SK-N-MC (cell line): Measurements from ENCODE around the gene PTPRO.

Experiments
- EZH2 ChIP-seq: fragments of 200-600 bp; sonication (generic); IDR thresholded peaks from one replicate; pipeline ENCODE4 v1.6.1; 2017; ENCODE audit warnings: antibody characterized with exemption
- FOXP2 ChIP-seq: optimal IDR thresholded peaks from 2 replicates; pipeline ENCODE3; 2011; ENCODE audit warnings: mild to moderate bottlenecking, moderate library complexity; ENCODE audit not compliant: insufficient read depth; ENCODE audit errors: extremely low read length, control extremely low read depth
- POLR2AphosphoS5 ChIP-seq: IDR thresholded peaks from 2 replicates; pipeline ENCODE4 v1.6.1; 2012; ENCODE audit warnings: mild to moderate bottlenecking, low read depth, low read length, borderline replicate concordance

- no peak for TF ChIP-seq POLR2AphosphoS5
- no peak for TF ChIP-seq EZH2
- no peak for TF ChIP-seq FOXP2
Observed at GRCh38 chr12:15405606-15406005, 83.3 kb downstream of the PTPRO start.
